ENCODE data around the gene ZBTB5. TPM values are rescaled to one million over a fixed set of nuclear protein-coding genes. Genes with fewer than 3 reads are reported as not detected.

The ZBTB5 gene
- total RNA-seq, 1 donor from 2014 or later, result 9.0 TPM

- no peak overlapping the region for H3K4me3 Mint-ChIP-seq (ENCODE audit: unreplicated experiment)
- no peak overlapping the region for H3K27ac Mint-ChIP-seq (ENCODE audit: unreplicated experiment)
- TF ChIP-seq CTCF (IDR thresholded peaks at IDR 0.05; ENCODE audit: unreplicated experiment), result no peak
- H3K27me3 Mint-ChIP-seq (ENCODE audit: unreplicated experiment), result no peaks in the 10 kb centered on the region
- no peaks in the 10 kb centered on the region for H3K9me3 Mint-ChIP-seq (ENCODE audit: unreplicated experiment)
- no peaks in the 10 kb centered on the region for H3K4me1 Mint-ChIP-seq (ENCODE audit: unreplicated experiment)
- H3K36me3 Mint-ChIP-seq (ENCODE audit: low read depth, unreplicated experiment), result peaks cover 16% of the 10 kb centered on the region
- DNase-seq (ENCODE audit: low spot score), result no peak
Observed at GRCh38 chr9:37509536-37509935, 44.3 kb upstream of the ZBTB5 start.

- TF ChIP-seq CTCF (IDR thresholded peaks at IDR 0.05; ENCODE audit: unreplicated experiment), result no peak
- H3K27ac Mint-ChIP-seq (ENCODE audit: unreplicated experiment), result no peak overlapping the region
- no peaks in the 10 kb centered on the region for H3K9me3 Mint-ChIP-seq (ENCODE audit: unreplicated experiment)
- no peak overlapping the region for H3K4me3 Mint-ChIP-seq (ENCODE audit: unreplicated experiment)
- DNase-seq (ENCODE audit: low spot score), result no peak
- no peaks in the 10 kb centered on the region for H3K4me1 Mint-ChIP-seq (ENCODE audit: unreplicated experiment)
- H3K36me3 Mint-ChIP-seq (ENCODE audit: low read depth, unreplicated experiment), result peaks cover 15% of the 10 kb centered on the region
- H3K27me3 Mint-ChIP-seq (ENCODE audit: unreplicated experiment), result no peaks in the 10 kb centered on the region
Observed at GRCh38 chr9:37508834-37509206, 43.6 kb upstream of the ZBTB5 start.

GRCh38 chr9:37508135-37508833 lies 43.0 kb upstream of the ZBTB5 start:
- Mint-ChIP-seq H3K36me3 (ENCODE audit: low read depth, unreplicated experiment) (peaks cover 17% of the 10 kb centered on the region), H3K4me1 (ENCODE audit: unreplicated experiment) (no peaks in the 10 kb centered on the region), H3K27me3 (ENCODE audit: unreplicated experiment) (peaks cover 1% of the 10 kb centered on the region), H3K4me3 (ENCODE audit: unreplicated experiment) (peak overlapping the region; percentile 5), H3K9me3 (ENCODE audit: unreplicated experiment) (no peaks in the 10 kb centered on the region), H3K27ac (ENCODE audit: unreplicated experiment) (no peak overlapping the region)
- no peak for DNase-seq (ENCODE audit: low spot score)
- TF ChIP-seq CTCF (IDR thresholded peaks at IDR 0.05; ENCODE audit: unreplicated experiment), result no peak

- DNase-seq (ENCODE audit: low spot score), result no peak
- Mint-ChIP-seq H3K36me3 (ENCODE audit: low read depth, unreplicated experiment) (peaks cover 17% of the 10 kb centered on the region), H3K9me3 (ENCODE audit: unreplicated experiment) (no peaks in the 10 kb centered on the region), H3K27ac (ENCODE audit: unreplicated experiment) (no peak overlapping the region), H3K4me3 (ENCODE audit: unreplicated experiment) (peak overlapping the region; percentile 5), H3K27me3 (ENCODE audit: unreplicated experiment) (peaks cover 1% of the 10 kb centered on the region), H3K4me1 (ENCODE audit: unreplicated experiment) (no peaks in the 10 kb centered on the region)
- TF ChIP-seq CTCF (IDR thresholded peaks at IDR 0.05; ENCODE audit: unreplicated experiment), result no peak
Observed at GRCh38 chr9:37507566-37508134, 42.4 kb upstream of the ZBTB5 start.

- no peaks in the 10 kb centered on the region for H3K9me3 Mint-ChIP-seq (ENCODE audit: unreplicated experiment)
- no peak for TF ChIP-seq CTCF (IDR thresholded peaks at IDR 0.05; ENCODE audit: unreplicated experiment)
- peaks cover 1% of the 10 kb centered on the region for H3K27me3 Mint-ChIP-seq (ENCODE audit: unreplicated experiment)
- peaks cover 4% of the 10 kb centered on the region for H3K4me1 Mint-ChIP-seq (ENCODE audit: unreplicated experiment)
- DNase-seq (ENCODE audit: low spot score), result no peak
- H3K27ac Mint-ChIP-seq (ENCODE audit: unreplicated experiment), result no peak overlapping the region
- H3K4me3 Mint-ChIP-seq (ENCODE audit: unreplicated experiment), result no peak overlapping the region
- peaks cover 31% of the 10 kb centered on the region for H3K36me3 Mint-ChIP-seq (ENCODE audit: low read depth, unreplicated experiment)
Observed at GRCh38 chr9:37504605-37505004, 39.4 kb upstream of the ZBTB5 start.
